GM12878 (cell line): Measurements from ENCODE around the gene HDAC9. TPM values are rescaled to one million over a fixed set of nuclear protein-coding genes. Genes with fewer than 3 reads are reported as not detected.

Experiments
- ATAC-seq: fragments of 200-7000 bp; cut with Tn5 transposase; 3 replicates; pipeline ENCODE4 v1.9.1; 2020; ENCODE audit warnings: mild to moderate bottlenecking, moderate library complexity
- BruUV-seq: library from RNA; stranded (reverse); fragments of 400-500 nt; replicated peaks from 2 replicates; lab custom pipeline; 2021; lab: Mats Ljungman, UMichigan
- CTCF ChIA-PET: fragments of 300-600 bp; sonication (Branson Sonifier 250); formaldehyde crosslinking; extraction: SDS; loops from one replicate; lab custom pipeline; 2021; ENCODE audit warnings: inconsistent platforms; lab: Yijun Ruan, JAX
- POLR2A ChIA-PET: fragments of 350-600 bp; formaldehyde crosslinking; extraction: SDS; loops from one replicate; lab custom pipeline; 2021; ENCODE audit warnings: inconsistent platforms; lab: Charles Lee
- RAD21 ChIA-PET: fragments of 300-600 bp; sonication (Branson Sonifier 250); formaldehyde crosslinking; loops from one replicate; lab custom pipeline; 2023; ENCODE audit warnings: antibody characterized with exemption; ENCODE audit not compliant: unreplicated experiment; lab: Charles Lee
- SMC1A ChIA-PET: fragments of 300-600 bp; sonication (Branson Sonifier 250); formaldehyde crosslinking; loops from one replicate; lab custom pipeline; 2023; ENCODE audit not compliant: unreplicated experiment, uncharacterized antibody; lab: Charles Lee
- DNase-seq: peaks from one replicate; pipeline ENCODE4 v3.0.0-alpha.2; 2011; ENCODE audit warnings: low read depth, low spot score
- FAIRE-seq: peaks from 3 replicates; lab custom pipeline; 2011; peaks lifted over from hg19 to GRCh38; lab: Jason Lieb, UNC
- H2AFZ ChIP-seq: 2 replicates; pipeline ENCODE4 v1.6.0; 2011; ENCODE audit warnings: low read depth, low read length, control low read depth; ENCODE audit not compliant: control insufficient read depth
- H3K27ac ChIP-seq: 2 replicates; pipeline ENCODE4 v1.5.1; 2011; ENCODE audit warnings: control low read depth; ENCODE audit not compliant: control insufficient read depth, insufficient read depth
- H3K27me3 ChIP-seq, 2 experiments: replicated peaks in 1 of 2; 2 replicates each; pipeline versions ENCODE4 v1.6.0 to v1.6.1; 2011; ENCODE audit warnings: low read length in 1 of 2; ENCODE audit not compliant: control insufficient read depth in 2 of 2, insufficient read depth in 2 of 2
- H3K36me3 ChIP-seq, 2 experiments: 2 replicates each; pipeline ENCODE4 v1.5.1; 2011; ENCODE audit warnings: low read length in 1 of 2; ENCODE audit not compliant: control insufficient read depth in 2 of 2, insufficient read depth in 2 of 2
- H3K4me1 ChIP-seq: 2 replicates; pipeline ENCODE4 v1.6.1; 2011; ENCODE audit warnings: mild to moderate bottlenecking, low read length, moderate library complexity, mixed read lengths; ENCODE audit not compliant: control insufficient read depth, insufficient read depth
- H3K4me2 ChIP-seq: 2 replicates; pipeline ENCODE4 v1.6.0; 2011; ENCODE audit warnings: control low read depth; ENCODE audit not compliant: control insufficient read depth, insufficient read depth
- H3K4me3 ChIP-seq: fragments of 200-600 bp; sonication (generic); 2 replicates; pipeline ENCODE4 v1.5.1; 2016
- H3K79me2 ChIP-seq: 2 replicates; pipeline ENCODE4 v1.6.0; 2011; ENCODE audit warnings: low read length; ENCODE audit not compliant: control insufficient read depth, insufficient read depth
- H3K9ac ChIP-seq: 2 replicates; pipeline ENCODE4 v1.8.0; 2011; ENCODE audit warnings: low read length, control low read depth, mixed read lengths; ENCODE audit not compliant: control insufficient read depth, insufficient read depth
- H3K9me3 ChIP-seq: replicated peaks from 3 replicates; pipeline ENCODE4 v1.5.1; 2011; ENCODE audit warnings: mild to moderate bottlenecking, low read length; ENCODE audit not compliant: control insufficient read depth, insufficient read depth
- H4K20me1 ChIP-seq: 2 replicates; pipeline ENCODE4 v1.6.0; 2011; ENCODE audit not compliant: control insufficient read depth, insufficient read depth
- BCL11A ChIP-seq: IDR thresholded peaks from 2 replicates; pipeline ENCODE4 v1.6.1; 2011; ENCODE audit warnings: low read depth, low read length
- MTA2 ChIP-seq: fragments of 450-650 bp; IDR thresholded peaks from 2 replicates; pipeline ENCODE4 v1.6.1; 2016; ENCODE audit warnings: low read depth, mild to moderate bottlenecking, moderate library complexity
- RELA ChIP-seq: fragments of 450-650 bp; IDR thresholded peaks from 2 replicates; pipeline ENCODE4 v1.8.0; 2014; ENCODE audit warnings: borderline replicate concordance; ENCODE audit not compliant: partially characterized antibody
- SMC3 ChIP-seq: IDR thresholded peaks from 2 replicates; pipeline ENCODE4 v1.6.1; 2011; ENCODE audit warnings: low read length, improper control_type of control experiment, borderline replicate concordance
- WGBS: methylation state at CpG from one replicate; pipeline ENCODE4 v1.1.6; 2016; ENCODE audit warnings: low lambda C conversion rate; ENCODE audit not compliant: insufficient replicate concordance, insufficient coverage; ENCODE audit errors: missing lambda C conversion rate; 5-methylcytosine and 5-hydroxymethylcytosine counted together
- in situ Hi-C: fragments of 300-500 bp; cut with MboI; formaldehyde crosslinking; loops from 9 replicates; pipeline ENCODE4 v1.14.3; 2018; ENCODE audit warnings: mixed read lengths
- intact Hi-C: fragments of 100-400 bp; cut with micrococcal nuclease; formaldehyde crosslinking; loops from one replicate; pipeline ENCODE4 v1.14.2; 2022; ENCODE audit not compliant: unreplicated experiment
- polyA plus RNA-seq, 11 experiments: library from polyadenylated mRNA; depleted of rRNA in 4 of 11; unstranded in 6 of 11; stranded (reverse) in 5 of 11; fragments of >200 nt; fragmentation: Nextera tagmentation in 4 of 11; fragmentation: Illumina TruSeq in 1 of 11; extraction: Ambion mirVana in 4 of 11; extraction: Trizol in 1 of 11; gene quantifications; 1 replicate in 1 of 11; 2 replicates in 10 of 11; pipeline versions ENCODE4 v1.2.1 to v1.2.3, GENCODE V29; 2011 to 2016; ENCODE audit warnings: inconsistent platforms in 2 of 11, missing spikeins in 2 of 11, low read depth in 1 of 11
- total RNA-seq, 4 experiments: library from RNA; depleted of rRNA in 3 of 4; stranded (reverse); fragments of >200 nt in 3 of 4; fragmentation: Illumina TruSeq in 1 of 4; extraction: Trizol in 1 of 4; gene quantifications; 2 replicates each; pipeline versions ENCODE4 v1.2.1 to v1.2.3, GENCODE V29; 2013 to 2021
- TF ChIP-seq, protein P1 (sequence below): fragments of 450-650 bp; formaldehyde crosslinking; IDR thresholded peaks from 2 replicates; pipeline ENCODE4 v1.5.0; 2022; ENCODE audit warnings: mild to moderate bottlenecking, missing genetic modification characterization

Gene HDAC9
- total and polyA plus RNA-seq, 10 of the 15 experiments (the other 5 are each of a cell fraction or from before 2014, with no cell fraction given): 0.73 to 12.8 (median 0.92) TPM

GRCh38 chr7:18760046-18760445 is 264.5 kb downstream of the HDAC9 start:
- Histone ChIP-seq H3K9ac (no peak overlapping the region), H2AFZ (no peak overlapping the region), H3K4me3 (no peak overlapping the region), H3K27me3 (no peaks in the 10 kb centered on the region), H3K9me3 (no peaks in the 10 kb centered on the region), H3K4me2 (no peak overlapping the region), H3K4me1 (no peaks in the 10 kb centered on the region), H3K36me3 (no peaks in the 10 kb centered on the region), H3K79me2 (no peaks in the 10 kb centered on the region), H3K27ac (no peak overlapping the region), H4K20me1 (no peaks in the 10 kb centered on the region)
- WGBS: 28% methylated on average over 5 of the region's 5 CpGs
- ChIA-PET SMC1A (interaction anchor here (0.8 kb wide), 1 partner anchor 19 kb away, joined by 3 read pairs; no protein-coding TSS in a partner anchor), RAD21 (no interaction called here), CTCF (no interaction called here), POLR2A (no interaction called here)
- ATAC-seq: no peak
- BruUV-seq: no TSS peak
- DNase-seq: no peak
- FAIRE-seq: no peak
- in situ Hi-C loops (no loop called here), intact Hi-C loops (no loop called here)
- no peak for TF ChIP-seq BCL11A
- no peak for TF ChIP-seq MTA2
- no peak for TF ChIP-seq RELA
- TF ChIP-seq SMC3: no peak
- TF ChIP-seq, protein P1, sequence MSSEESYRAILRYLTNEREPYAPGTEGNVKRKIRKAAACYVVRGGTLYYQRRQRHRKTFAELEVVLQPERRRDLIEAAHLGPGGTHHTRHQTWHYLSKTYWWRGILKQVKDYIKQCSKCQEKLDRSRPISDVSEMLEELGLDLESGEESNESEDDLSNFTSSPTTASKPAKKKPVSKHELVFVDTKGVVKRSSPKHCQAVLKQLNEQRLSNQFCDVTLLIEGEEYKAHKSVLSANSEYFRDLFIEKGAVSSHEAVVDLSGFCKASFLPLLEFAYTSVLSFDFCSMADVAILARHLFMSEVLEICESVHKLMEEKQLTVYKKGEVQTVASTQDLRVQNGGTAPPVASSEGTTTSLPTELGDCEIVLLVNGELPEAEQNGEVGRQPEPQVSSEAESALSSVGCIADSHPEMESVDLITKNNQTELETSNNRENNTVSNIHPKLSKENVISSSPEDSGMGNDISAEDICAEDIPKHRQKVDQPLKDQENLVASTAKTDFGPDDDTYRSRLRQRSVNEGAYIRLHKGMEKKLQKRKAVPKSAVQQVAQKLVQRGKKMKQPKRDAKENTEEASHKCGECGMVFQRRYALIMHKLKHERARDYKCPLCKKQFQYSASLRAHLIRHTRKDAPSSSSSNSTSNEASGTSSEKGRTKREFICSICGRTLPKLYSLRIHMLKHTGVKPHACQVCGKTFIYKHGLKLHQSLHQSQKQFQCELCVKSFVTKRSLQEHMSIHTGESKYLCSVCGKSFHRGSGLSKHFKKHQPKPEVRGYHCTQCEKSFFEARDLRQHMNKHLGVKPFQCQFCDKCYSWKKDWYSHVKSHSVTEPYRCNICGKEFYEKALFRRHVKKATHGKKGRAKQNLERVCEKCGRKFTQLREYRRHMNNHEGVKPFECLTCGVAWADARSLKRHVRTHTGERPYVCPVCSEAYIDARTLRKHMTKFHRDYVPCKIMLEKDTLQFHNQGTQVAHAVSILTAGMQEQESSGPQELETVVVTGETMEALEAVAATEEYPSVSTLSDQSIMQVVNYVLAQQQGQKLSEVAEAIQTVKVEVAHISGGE: no peak
